ENCODE results near the gene MDC1. TPM values are rescaled to one million over a fixed set of nuclear protein-coding genes. Genes with fewer than 3 reads are reported as not detected.
A peak's percentile ranks its signal among the peaks of the same experiment; 100 is the strongest.
"Not testable (repeated sequence)": the region's sequence is repeated elsewhere in the genome, so short reads cannot be mapped to it uniquely, and the experiment has no call there.

MDC1 gene
- total and polyA plus RNA-seq, 2 donors from 2014 or later: 9.5 to 47.9 TPM

DNA sequence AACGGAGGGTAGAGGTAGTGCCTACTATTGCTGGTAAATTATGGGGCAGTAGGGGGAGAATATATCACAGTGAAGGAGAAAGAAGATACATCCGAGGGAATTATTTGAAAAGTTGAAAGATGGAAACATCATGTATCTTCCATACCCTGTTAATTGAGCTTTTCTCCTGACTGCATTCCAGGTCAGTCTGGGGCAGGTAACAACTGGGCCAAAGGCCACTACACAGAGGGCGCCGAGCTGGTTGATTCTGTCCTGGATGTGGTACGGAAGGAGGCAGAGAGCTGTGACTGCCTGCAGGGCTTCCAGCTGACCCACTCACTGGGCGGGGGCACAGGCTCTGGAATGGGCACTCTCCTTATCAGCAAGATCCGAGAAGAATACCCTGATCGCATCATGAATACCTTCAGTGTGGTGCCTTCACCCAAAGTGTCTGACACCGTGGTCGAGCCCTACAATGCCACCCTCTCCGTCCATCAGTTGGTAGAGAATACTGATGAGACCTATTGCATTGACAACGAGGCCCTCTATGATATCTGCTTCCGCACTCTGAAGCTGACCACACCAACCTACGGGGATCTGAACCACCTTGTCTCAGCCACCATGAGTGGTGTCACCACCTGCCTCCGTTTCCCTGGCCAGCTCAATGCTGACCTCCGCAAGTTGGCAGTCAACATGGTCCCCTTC is 6.2 kb upstream of the MDC1 start:
- intact Hi-C loops (cut with DNase I): loop anchor here (5.0 kb wide), 1 partner anchor 41 kb away; no protein-coding TSS in a partner anchor
- FAIRE-seq; H3K27ac ChIP-seq (ENCODE audit: low read depth in 2 of 2, low read length in 2 of 2); H3K9me3 ChIP-seq (ENCODE audit: control insufficient read depth in 2 of 3, insufficient read depth in 1 of 3, low read length in 3 of 3); H3K27me3 ChIP-seq (ENCODE audit: control insufficient read depth, insufficient read depth, low read length): not testable (repeated sequence)
- H3K36me3 ChIP-seq (ENCODE audit: control insufficient read depth in 2 of 3, insufficient read depth in 3 of 3, low read length in 3 of 3): peaks cover 20 to 42% (median 22%) of the 10 kb centered on the region in 3 donors
- H3K9ac ChIP-seq (ENCODE audit: low read length in 3 of 3): peak overlapping the region in 2 of 3 donors; percentile 29 to 52
- peaks cover 4 to 11% (median 4%) of the 10 kb centered on the region in 3 donors for H3K4me1 ChIP-seq (ENCODE audit: control insufficient read depth in 2 of 3, insufficient read depth in 2 of 3, low read depth in 1 of 3, low read length in 3 of 3)
- DNase-seq: peak in 1 of 5 donors; percentile 66
- peak overlapping the region in 1 of 3 donors; percentile 77 for H3K4me3 ChIP-seq (ENCODE audit: low read length in 3 of 3)

DNA sequence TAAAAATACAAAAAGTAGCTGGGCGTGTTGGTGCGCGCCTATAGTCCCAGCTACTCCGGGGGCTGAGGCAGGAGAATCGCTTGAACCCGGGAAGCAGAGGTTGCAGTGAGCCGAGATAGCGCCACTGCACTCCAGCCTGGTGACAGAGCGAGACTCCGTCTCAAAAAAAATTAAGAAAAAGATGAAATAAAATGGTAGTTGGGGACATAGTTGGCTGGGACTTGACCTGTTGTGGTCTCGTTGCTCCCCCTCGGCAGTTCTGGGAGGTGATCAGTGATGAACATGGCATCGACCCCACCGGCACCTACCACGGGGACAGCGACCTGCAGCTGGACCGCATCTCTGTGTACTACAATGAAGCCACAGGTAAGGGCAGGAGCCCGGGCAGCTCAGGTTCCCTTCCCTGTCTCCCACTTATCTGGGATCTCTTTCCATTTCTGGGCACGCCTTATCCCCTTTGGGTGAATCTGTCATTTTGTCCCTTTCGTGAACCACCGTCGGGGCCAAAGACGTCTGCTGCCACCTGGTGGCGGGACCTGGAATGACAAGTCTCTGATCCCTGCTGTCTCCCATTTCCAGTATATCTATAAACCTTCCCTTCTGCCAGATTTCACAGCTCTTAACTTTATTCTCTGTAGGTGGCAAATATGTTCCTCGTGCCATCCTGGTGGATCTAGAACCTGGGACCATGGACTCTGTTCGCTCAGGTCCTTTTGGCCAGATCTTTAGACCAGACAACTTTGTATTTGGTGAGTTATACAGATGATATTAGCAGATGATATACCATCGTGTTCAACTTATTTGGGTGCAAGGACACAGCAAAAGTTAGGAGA is 5.4 kb upstream of the MDC1 start:
- Histone ChIP-seq H3K27ac (ENCODE audit: low read depth in 2 of 2, low read length in 2 of 2) (no peak overlapping the region), H3K4me1 (ENCODE audit: control insufficient read depth in 2 of 3, insufficient read depth in 2 of 3, low read depth in 1 of 3, low read length in 3 of 3) (peaks cover 4 to 11% (median 4%) of the 10 kb centered on the region in 3 donors), H3K27me3 (ENCODE audit: control insufficient read depth, insufficient read depth, low read length) (no peaks in the 10 kb centered on the region), H3K4me3 (ENCODE audit: low read length in 3 of 3) (peak overlapping the region in 2 of 3 donors; percentile 75 to 77), H3K9ac (ENCODE audit: low read length in 3 of 3) (peak overlapping the region in 2 of 3 donors; percentile 33 to 52), H3K9me3 (ENCODE audit: control insufficient read depth in 2 of 3, insufficient read depth in 1 of 3, low read length in 3 of 3) (no peaks in the 10 kb centered on the region), H3K36me3 (ENCODE audit: control insufficient read depth in 2 of 3, insufficient read depth in 3 of 3, low read length in 3 of 3) (peaks cover 19 to 34% (median 20%) of the 10 kb centered on the region in 3 donors)
- TF ChIP-seq, protein P1, sequence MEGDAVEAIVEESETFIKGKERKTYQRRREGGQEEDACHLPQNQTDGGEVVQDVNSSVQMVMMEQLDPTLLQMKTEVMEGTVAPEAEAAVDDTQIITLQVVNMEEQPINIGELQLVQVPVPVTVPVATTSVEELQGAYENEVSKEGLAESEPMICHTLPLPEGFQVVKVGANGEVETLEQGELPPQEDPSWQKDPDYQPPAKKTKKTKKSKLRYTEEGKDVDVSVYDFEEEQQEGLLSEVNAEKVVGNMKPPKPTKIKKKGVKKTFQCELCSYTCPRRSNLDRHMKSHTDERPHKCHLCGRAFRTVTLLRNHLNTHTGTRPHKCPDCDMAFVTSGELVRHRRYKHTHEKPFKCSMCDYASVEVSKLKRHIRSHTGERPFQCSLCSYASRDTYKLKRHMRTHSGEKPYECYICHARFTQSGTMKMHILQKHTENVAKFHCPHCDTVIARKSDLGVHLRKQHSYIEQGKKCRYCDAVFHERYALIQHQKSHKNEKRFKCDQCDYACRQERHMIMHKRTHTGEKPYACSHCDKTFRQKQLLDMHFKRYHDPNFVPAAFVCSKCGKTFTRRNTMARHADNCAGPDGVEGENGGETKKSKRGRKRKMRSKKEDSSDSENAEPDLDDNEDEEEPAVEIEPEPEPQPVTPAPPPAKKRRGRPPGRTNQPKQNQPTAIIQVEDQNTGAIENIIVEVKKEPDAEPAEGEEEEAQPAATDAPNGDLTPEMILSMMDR (IDR thresholded peaks at IDR 0.05; ENCODE audit: borderline replicate concordance, extremely low read depth, insufficient read depth): peak; percentile 97
- intact Hi-C loops (cut with DNase I): loop anchor here (5.0 kb wide), 1 partner anchor 40 kb away; no protein-coding TSS in a partner anchor
- peak; percentile 86 to 90 (median 89) for DNase-seq
- FAIRE-seq: no peak

DNA sequence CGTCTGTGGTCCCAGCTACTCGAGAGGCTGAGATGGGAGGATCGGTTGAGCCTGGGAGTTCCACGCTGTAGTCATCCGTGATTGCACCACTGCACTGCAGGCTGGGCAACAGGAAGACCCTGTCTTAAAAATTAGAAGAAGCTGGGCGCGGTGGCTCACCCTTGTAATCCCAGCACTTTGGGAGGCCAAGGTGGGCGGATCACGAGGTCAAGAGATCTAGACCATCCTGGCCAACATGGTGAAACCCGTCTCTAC is 4.9 kb upstream of the MDC1 start:
- intact Hi-C loops (cut with DNase I): loop anchor here (5.0 kb wide), 1 partner anchor 40 kb away; no protein-coding TSS in a partner anchor

DNA sequence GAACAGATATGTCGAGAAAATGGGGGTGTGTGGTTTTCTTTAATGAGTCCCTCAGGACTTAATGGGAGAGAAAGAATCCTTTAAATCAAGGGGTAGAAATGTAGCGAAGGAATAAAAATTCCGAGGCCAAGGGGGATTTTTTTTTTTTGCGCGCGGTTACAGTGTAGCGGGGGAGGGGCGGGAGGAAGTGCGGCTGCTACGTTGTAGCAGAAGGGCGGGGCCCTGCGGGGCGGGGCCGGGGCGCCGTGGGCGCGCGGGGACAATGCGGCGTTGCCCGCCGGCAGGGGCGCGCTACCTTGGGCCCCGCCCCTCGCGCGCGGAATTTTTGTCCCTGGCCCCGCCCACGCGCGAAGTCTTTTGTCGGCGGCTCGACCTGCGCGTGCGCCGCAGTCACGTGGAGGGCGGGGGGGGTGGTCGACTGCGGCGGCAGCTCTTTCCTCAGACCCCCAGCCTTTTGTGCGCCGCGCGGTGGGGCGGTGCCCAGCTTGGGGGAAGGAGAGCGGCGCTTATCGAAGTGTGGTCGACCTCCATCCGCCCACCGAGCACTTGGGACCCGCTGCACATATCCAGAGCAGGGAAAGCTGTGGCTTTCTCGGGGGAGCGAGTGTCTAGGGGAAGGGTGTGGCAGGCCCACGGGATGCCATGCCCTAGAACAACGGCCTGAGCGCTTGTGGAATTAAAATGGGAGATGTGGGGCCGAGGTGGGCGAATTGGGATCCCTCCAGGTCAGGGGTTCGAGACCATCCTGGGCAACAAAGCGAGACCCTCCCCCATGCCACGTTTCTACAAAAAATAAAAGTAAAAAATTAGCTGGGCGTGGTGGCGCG is 4.3 kb upstream of the MDC1 start:
- DNase-seq (peak; percentile 92 to 97 (median 95)), FAIRE-seq (no peak)
- Histone ChIP-seq H3K9me3 (ENCODE audit: control insufficient read depth in 2 of 3, insufficient read depth in 1 of 3, low read length in 3 of 3) (no peaks in the 10 kb centered on the region), H3K4me3 (ENCODE audit: low read length in 3 of 3) (peak overlapping the region; percentile 93 to 98 (median 94)), H3K36me3 (ENCODE audit: control insufficient read depth in 2 of 3, insufficient read depth in 3 of 3, low read length in 3 of 3) (peaks cover 16 to 28% (median 20%) of the 10 kb centered on the region in 3 donors), H3K27me3 (ENCODE audit: control insufficient read depth, insufficient read depth, low read length) (no peaks in the 10 kb centered on the region), H3K9ac (ENCODE audit: low read length in 3 of 3) (peak overlapping the region; percentile 61 to 99 (median 93)), H3K4me1 (ENCODE audit: control insufficient read depth in 2 of 3, insufficient read depth in 2 of 3, low read depth in 1 of 3, low read length in 3 of 3) (peaks cover 4 to 13% (median 4%) of the 10 kb centered on the region in 3 donors), H3K27ac (ENCODE audit: low read depth in 2 of 2, low read length in 2 of 2) (peak overlapping the region; percentile 92 to 95)
- intact Hi-C loops (cut with DNase I): loop anchor here (5.0 kb wide), 1 partner anchor 39 kb away; no protein-coding TSS in a partner anchor
- TF ChIP-seq, protein P1 (IDR thresholded peaks at IDR 0.05; ENCODE audit: borderline replicate concordance, extremely low read depth, insufficient read depth): peak; percentile 54

More for the DNA sequence above, 4.9 kb upstream of the MDC1 start:
- Histone ChIP-seq H3K9ac (ENCODE audit: low read length in 3 of 3) (peak overlapping the region in 2 of 3 donors; percentile 57 to 74), H3K27ac (ENCODE audit: low read depth in 2 of 2, low read length in 2 of 2) (peak overlapping the region; percentile 89 to 92), H3K36me3 (ENCODE audit: control insufficient read depth in 2 of 3, insufficient read depth in 3 of 3, low read length in 3 of 3) (peaks cover 16 to 31% (median 20%) of the 10 kb centered on the region in 3 donors), H3K4me1 (ENCODE audit: control insufficient read depth in 2 of 3, insufficient read depth in 2 of 3, low read depth in 1 of 3, low read length in 3 of 3) (peaks cover 4 to 11% (median 4%) of the 10 kb centered on the region in 3 donors), H3K4me3 (ENCODE audit: low read length in 3 of 3) (peak overlapping the region; percentile 66 to 77 (median 75))
- H3K27me3 ChIP-seq (ENCODE audit: control insufficient read depth, insufficient read depth, low read length); FAIRE-seq; DNase-seq; H3K9me3 ChIP-seq (ENCODE audit: control insufficient read depth in 2 of 3, insufficient read depth in 1 of 3, low read length in 3 of 3): not testable (repeated sequence)

Measured in kidney (tissue), 14 donors.